ENCODE data around the gene FZD10. TPM values are rescaled to one million over a fixed set of nuclear protein-coding genes. Genes with fewer than 3 reads are reported as not detected.

The FZD10 gene
- total RNA-seq, 1 experiment from 2014 or later, result not detected

GRCh38 chr12:130203151-130203550 lies 40.9 kb downstream of the FZD10 start:
- H3K79me2 ChIP-seq (ENCODE audit: low read depth), result no peaks in the 10 kb centered on the region
- H3K27ac ChIP-seq, result no peak overlapping the region
- no peaks in the 10 kb centered on the region for H3K9me3 ChIP-seq (ENCODE audit: insufficient read depth, low read depth)
- ChIA-PET CTCF (no interaction called here), POLR2A (ENCODE audit: unreplicated experiment) (no interaction called here)
- TF ChIP-seq EZH2 (IDR thresholded peaks at IDR 0.05; ENCODE audit: low read depth), result no peak
- TF ChIP-seq, protein P1, sequence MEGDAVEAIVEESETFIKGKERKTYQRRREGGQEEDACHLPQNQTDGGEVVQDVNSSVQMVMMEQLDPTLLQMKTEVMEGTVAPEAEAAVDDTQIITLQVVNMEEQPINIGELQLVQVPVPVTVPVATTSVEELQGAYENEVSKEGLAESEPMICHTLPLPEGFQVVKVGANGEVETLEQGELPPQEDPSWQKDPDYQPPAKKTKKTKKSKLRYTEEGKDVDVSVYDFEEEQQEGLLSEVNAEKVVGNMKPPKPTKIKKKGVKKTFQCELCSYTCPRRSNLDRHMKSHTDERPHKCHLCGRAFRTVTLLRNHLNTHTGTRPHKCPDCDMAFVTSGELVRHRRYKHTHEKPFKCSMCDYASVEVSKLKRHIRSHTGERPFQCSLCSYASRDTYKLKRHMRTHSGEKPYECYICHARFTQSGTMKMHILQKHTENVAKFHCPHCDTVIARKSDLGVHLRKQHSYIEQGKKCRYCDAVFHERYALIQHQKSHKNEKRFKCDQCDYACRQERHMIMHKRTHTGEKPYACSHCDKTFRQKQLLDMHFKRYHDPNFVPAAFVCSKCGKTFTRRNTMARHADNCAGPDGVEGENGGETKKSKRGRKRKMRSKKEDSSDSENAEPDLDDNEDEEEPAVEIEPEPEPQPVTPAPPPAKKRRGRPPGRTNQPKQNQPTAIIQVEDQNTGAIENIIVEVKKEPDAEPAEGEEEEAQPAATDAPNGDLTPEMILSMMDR (conservative IDR thresholded peaks at IDR 0.05), result no peak
- H3K4me3 ChIP-seq, result no peak overlapping the region
- no peak overlapping the region for H3K4me2 ChIP-seq
- H3K27me3 ChIP-seq (ENCODE audit: insufficient read depth, low read depth), result peaks cover 52% of the 10 kb centered on the region
- no peak for DNase-seq
- intact Hi-C loops (cut with micrococcal nuclease; ENCODE audit: unreplicated experiment), result no loop called here
- no peaks in the 10 kb centered on the region for H3K4me1 ChIP-seq (replicated peaks; ENCODE audit: insufficient read depth)
- no peaks in the 10 kb centered on the region for H4K20me1 ChIP-seq (ENCODE audit: insufficient read depth)
- no peak overlapping the region for H2AFZ ChIP-seq
- BruUV-seq (replicated peaks), result no TSS peak
- H3F3A ChIP-seq (ENCODE audit: insufficient read depth, low read depth), result no peaks in the 10 kb centered on the region
- no peaks in the 10 kb centered on the region for H3K9me2 ChIP-seq (ENCODE audit: insufficient read depth)
- H3K36me3 ChIP-seq (ENCODE audit: low read depth), result no peaks in the 10 kb centered on the region

- no peak overlapping the region for H2AFZ ChIP-seq
- intact Hi-C loops (cut with micrococcal nuclease; ENCODE audit: unreplicated experiment), result no loop called here
- no peak for DNase-seq
- no peaks in the 10 kb centered on the region for H3K79me2 ChIP-seq (ENCODE audit: low read depth)
- no peaks in the 10 kb centered on the region for H3K4me1 ChIP-seq (replicated peaks; ENCODE audit: insufficient read depth)
- no peaks in the 10 kb centered on the region for H3K9me2 ChIP-seq (ENCODE audit: insufficient read depth)
- no peaks in the 10 kb centered on the region for H3K9me3 ChIP-seq (ENCODE audit: insufficient read depth, low read depth)
- H3F3A ChIP-seq (ENCODE audit: insufficient read depth, low read depth), result no peaks in the 10 kb centered on the region
- H3K27me3 ChIP-seq (ENCODE audit: insufficient read depth, low read depth), result peaks cover 40% of the 10 kb centered on the region
- POLR2A ChIA-PET (ENCODE audit: unreplicated experiment), result no interaction called here
- H3K27ac ChIP-seq, result no peak overlapping the region
- H3K4me2 ChIP-seq, result no peak overlapping the region
- TF ChIP-seq EZH2 (IDR thresholded peaks at IDR 0.05; ENCODE audit: low read depth), result no peak
- TF ChIP-seq, protein P1 (conservative IDR thresholded peaks at IDR 0.05), result no peak
- no peaks in the 10 kb centered on the region for H4K20me1 ChIP-seq (ENCODE audit: insufficient read depth)
- H3K36me3 ChIP-seq (ENCODE audit: low read depth), result no peaks in the 10 kb centered on the region
- H3K4me3 ChIP-seq, result no peak overlapping the region
- CTCF ChIA-PET, result no interaction called here
- no TSS peak for BruUV-seq (replicated peaks)
Observed at GRCh38 chr12:130204541-130204953, 42.3 kb downstream of the FZD10 start.

- Histone ChIP-seq H3K36me3 (ENCODE audit: low read depth) (no peaks in the 10 kb centered on the region), H3K27me3 (ENCODE audit: insufficient read depth, low read depth) (peaks cover 30% of the 10 kb centered on the region), H3K4me3 (no peak overlapping the region), H3K79me2 (ENCODE audit: low read depth) (no peaks in the 10 kb centered on the region), H3K9me2 (ENCODE audit: insufficient read depth) (no peaks in the 10 kb centered on the region), H3K9me3 (ENCODE audit: insufficient read depth, low read depth) (no peaks in the 10 kb centered on the region), H2AFZ (no peak overlapping the region), H3K4me1 (replicated peaks; ENCODE audit: insufficient read depth) (no peaks in the 10 kb centered on the region), H4K20me1 (ENCODE audit: insufficient read depth) (no peaks in the 10 kb centered on the region), H3K27ac (no peak overlapping the region), H3F3A (ENCODE audit: insufficient read depth, low read depth) (no peaks in the 10 kb centered on the region), H3K4me2 (no peak overlapping the region)
- intact Hi-C loops (cut with micrococcal nuclease; ENCODE audit: unreplicated experiment), result no loop called here
- no TSS peak for BruUV-seq (replicated peaks)
- no peak for TF ChIP-seq EZH2 (IDR thresholded peaks at IDR 0.05; ENCODE audit: low read depth)
- TF ChIP-seq, protein P1 (conservative IDR thresholded peaks at IDR 0.05), result no peak
- no peak for DNase-seq
- CTCF ChIA-PET, result no interaction called here
- POLR2A ChIA-PET (ENCODE audit: unreplicated experiment), result no interaction called here
Observed at GRCh38 chr12:130205495-130205894, 43.2 kb downstream of the FZD10 start.
